ENCODE measurements around the gene MICAL2. TPM values are rescaled to one million over a fixed set of nuclear protein-coding genes. Genes with fewer than 3 reads are reported as not detected.

MICAL2 gene
- total and polyA plus RNA-seq, 2 donors (not counting 1 experiment from before 2014, with no cell fraction given) = 0.32 to 0.40 TPM

DNA sequence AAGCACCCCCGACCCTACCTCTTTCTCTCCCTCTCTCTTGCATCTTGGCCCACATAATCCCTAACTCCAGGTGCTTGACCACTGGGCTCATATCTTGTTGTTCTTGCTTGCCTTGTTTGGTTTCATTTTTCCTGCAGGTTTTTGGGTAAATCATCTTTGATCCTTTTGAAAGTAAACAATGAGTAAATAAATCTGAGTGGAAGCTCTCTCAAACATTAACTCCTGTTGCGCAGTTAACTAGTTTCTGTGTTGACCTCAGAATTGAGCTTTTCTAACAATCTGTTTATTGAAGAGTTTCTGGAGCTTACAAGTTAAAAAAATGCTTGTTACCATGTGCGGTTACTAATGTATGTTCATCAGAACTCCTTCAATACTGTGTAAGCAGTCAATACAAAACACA, 38.8 kb upstream of the MICAL2 start:
- Mint-ChIP-seq H3K9me3 (ENCODE audit: insufficient read depth) (no peaks in the 10 kb centered on the region), H3K4me3 (no peak overlapping the region), H3K27ac (no peak overlapping the region), H3K27me3 (peaks cover 36% of the 10 kb centered on the region), H3K4me1 (no peaks in the 10 kb centered on the region)
- no peak for DNase-seq
- H2AFZ ChIP-seq (ENCODE audit: insufficient read depth, low read depth, low read length, poor library complexity, severe bottlenecking) = no peak overlapping the region
- intact Hi-C loops (cut with micrococcal nuclease) = no loop called here
- no peak overlapping the region for H3K9ac ChIP-seq (ENCODE audit: low read length)
- no peak for ATAC-seq (ENCODE audit: low read depth)
- H3K36me3 ChIP-seq (replicated peaks in 1 of 2; ENCODE audit: control extremely low read depth in 1 of 2, control insufficient read depth in 1 of 2, extremely low read depth in 1 of 2, insufficient read depth in 2 of 2, low read length in 1 of 2) = no peaks in the 10 kb centered on the region
- H4K20me1 ChIP-seq (ENCODE audit: control insufficient read depth, insufficient read depth, low read length, poor library complexity, severe bottlenecking) = no peaks in the 10 kb centered on the region
- WGBS (ENCODE audit: insufficient coverage) = 96% methylated on average over 3 of the region's 3 CpGs
- H3K27ac ChIP-seq (ENCODE audit: low read length in 2 of 2) = no peak overlapping the region
- H3K4me1 ChIP-seq (ENCODE audit: control insufficient read depth in 2 of 2, insufficient read depth in 2 of 2, low read length in 2 of 2) = no peaks in the 10 kb centered on the region
- no peaks in the 10 kb centered on the region for H3K79me2 ChIP-seq (ENCODE audit: control insufficient read depth, insufficient read depth, low read length)
- H3K9me3 ChIP-seq (ENCODE audit: control extremely low read depth in 1 of 3, control insufficient read depth in 2 of 3, insufficient read depth in 1 of 3, low read length in 2 of 3) = peaks cover 0 to 3% (median 0%) of the 10 kb centered on the region in 3 donors
- H3K27me3 ChIP-seq (replicated peaks in 1 of 4; ENCODE audit: control extremely low read depth in 1 of 4, control insufficient read depth in 3 of 4, insufficient read depth in 4 of 4, low read length in 3 of 4) = peaks cover 0 to 3% (median 0%) of the 10 kb centered on the region in 4 experiments
- H3K4me2 ChIP-seq (replicated peaks; ENCODE audit: low read depth, low read length, poor library complexity, severe bottlenecking) = no peak overlapping the region
- POLR2A ChIA-PET = interaction anchor here (0.6 kb wide), 1 partner anchor 59 kb away, joined by 4 read pairs; no protein-coding TSS in a partner anchor
- no peak overlapping the region for H3K4me3 ChIP-seq (ENCODE audit: control extremely low read depth in 1 of 5, extremely low read depth in 1 of 5, insufficient read depth in 1 of 5, low read depth in 2 of 5, low read length in 4 of 5)
- no peak for TF ChIP-seq EZH2 (IDR thresholded peaks at IDR 0.05; ENCODE audit: borderline replicate concordance, insufficient read depth, low read depth, low read length, poor library complexity, severe bottlenecking)
- TF ChIP-seq, protein P1, sequence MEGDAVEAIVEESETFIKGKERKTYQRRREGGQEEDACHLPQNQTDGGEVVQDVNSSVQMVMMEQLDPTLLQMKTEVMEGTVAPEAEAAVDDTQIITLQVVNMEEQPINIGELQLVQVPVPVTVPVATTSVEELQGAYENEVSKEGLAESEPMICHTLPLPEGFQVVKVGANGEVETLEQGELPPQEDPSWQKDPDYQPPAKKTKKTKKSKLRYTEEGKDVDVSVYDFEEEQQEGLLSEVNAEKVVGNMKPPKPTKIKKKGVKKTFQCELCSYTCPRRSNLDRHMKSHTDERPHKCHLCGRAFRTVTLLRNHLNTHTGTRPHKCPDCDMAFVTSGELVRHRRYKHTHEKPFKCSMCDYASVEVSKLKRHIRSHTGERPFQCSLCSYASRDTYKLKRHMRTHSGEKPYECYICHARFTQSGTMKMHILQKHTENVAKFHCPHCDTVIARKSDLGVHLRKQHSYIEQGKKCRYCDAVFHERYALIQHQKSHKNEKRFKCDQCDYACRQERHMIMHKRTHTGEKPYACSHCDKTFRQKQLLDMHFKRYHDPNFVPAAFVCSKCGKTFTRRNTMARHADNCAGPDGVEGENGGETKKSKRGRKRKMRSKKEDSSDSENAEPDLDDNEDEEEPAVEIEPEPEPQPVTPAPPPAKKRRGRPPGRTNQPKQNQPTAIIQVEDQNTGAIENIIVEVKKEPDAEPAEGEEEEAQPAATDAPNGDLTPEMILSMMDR (IDR thresholded peaks at IDR 0.05) = no peak
- CTCF ChIA-PET = no interaction called here

DNA sequence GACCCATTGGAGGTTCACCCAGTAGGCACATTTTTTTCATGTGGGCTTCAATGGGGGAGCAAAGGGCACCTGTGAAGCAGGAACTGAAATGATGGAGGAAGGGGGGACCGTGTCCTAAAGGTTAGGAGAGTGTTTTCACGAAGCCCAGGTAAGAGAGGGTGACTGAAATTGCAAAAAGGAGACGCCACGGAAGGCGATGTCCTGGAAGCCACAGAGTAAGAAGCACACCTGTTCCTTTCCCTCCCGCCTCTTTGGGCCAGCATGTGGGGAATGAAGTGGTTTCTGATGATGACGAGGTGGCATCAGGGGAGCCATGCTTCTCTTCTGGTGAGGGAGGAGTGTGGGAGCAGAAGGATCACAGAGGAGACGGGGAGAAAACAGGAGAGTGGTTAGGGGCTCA, 37.0 kb upstream of the MICAL2 start:
- no peak overlapping the region for H3K27ac ChIP-seq (ENCODE audit: low read length in 2 of 2)
- no peak overlapping the region for H3K4me2 ChIP-seq (replicated peaks; ENCODE audit: low read depth, low read length, poor library complexity, severe bottlenecking)
- peaks cover 25% of the 10 kb centered on the region for H3K27me3 Mint-ChIP-seq
- H3K79me2 ChIP-seq (ENCODE audit: control insufficient read depth, insufficient read depth, low read length) = no peaks in the 10 kb centered on the region
- no peak overlapping the region for H3K9ac ChIP-seq (ENCODE audit: low read length)
- no peak overlapping the region for H3K4me3 ChIP-seq (ENCODE audit: control extremely low read depth in 1 of 5, extremely low read depth in 1 of 5, insufficient read depth in 1 of 5, low read depth in 2 of 5, low read length in 4 of 5)
- H3K36me3 ChIP-seq (replicated peaks in 1 of 2; ENCODE audit: control extremely low read depth in 1 of 2, control insufficient read depth in 1 of 2, extremely low read depth in 1 of 2, insufficient read depth in 2 of 2, low read length in 1 of 2) = no peaks in the 10 kb centered on the region
- H3K9me3 ChIP-seq (ENCODE audit: control extremely low read depth in 1 of 3, control insufficient read depth in 2 of 3, insufficient read depth in 1 of 3, low read length in 2 of 3) = peaks cover 0 to 3% (median 0%) of the 10 kb centered on the region in 3 donors
- no peak for DNase-seq
- WGBS (ENCODE audit: insufficient coverage) = 91% methylated on average over 7 of the region's 8 CpGs
- intact Hi-C loops (cut with micrococcal nuclease) = no loop called here
- H3K4me1 ChIP-seq (ENCODE audit: control insufficient read depth in 2 of 2, insufficient read depth in 2 of 2, low read length in 2 of 2) = no peaks in the 10 kb centered on the region
- CTCF ChIA-PET = no interaction called here
- H3K4me1 Mint-ChIP-seq = no peaks in the 10 kb centered on the region
- H2AFZ ChIP-seq (ENCODE audit: insufficient read depth, low read depth, low read length, poor library complexity, severe bottlenecking) = no peak overlapping the region
- no peaks in the 10 kb centered on the region for H3K27me3 ChIP-seq (replicated peaks in 1 of 4; ENCODE audit: control extremely low read depth in 1 of 4, control insufficient read depth in 3 of 4, insufficient read depth in 4 of 4, low read length in 3 of 4)
- no peaks in the 10 kb centered on the region for H3K9me3 Mint-ChIP-seq (ENCODE audit: insufficient read depth)
- no peak overlapping the region for H3K4me3 Mint-ChIP-seq
- TF ChIP-seq, protein P1 (IDR thresholded peaks at IDR 0.05) = no peak
- TF ChIP-seq EZH2 (IDR thresholded peaks at IDR 0.05; ENCODE audit: borderline replicate concordance, insufficient read depth, low read depth, low read length, poor library complexity, severe bottlenecking) = no peak
- H4K20me1 ChIP-seq (ENCODE audit: control insufficient read depth, insufficient read depth, low read length, poor library complexity, severe bottlenecking) = no peaks in the 10 kb centered on the region
- ATAC-seq (ENCODE audit: low read depth) = no peak
- no peak overlapping the region for H3K27ac Mint-ChIP-seq
- POLR2A ChIA-PET = no interaction called here

Data from B cell (primary cell).